CD4-positive, alpha-beta memory T cell (primary cell): Measurements from ENCODE around the gene ADI1. TPM values are rescaled to one million over a fixed set of nuclear protein-coding genes. Genes with fewer than 3 reads are reported as not detected.

Source experiments
- CTCF ChIA-PET: fragments of 350-600 bp; sonication (Branson Sonifier 250); formaldehyde crosslinking; loops from one replicate; lab custom pipeline; 2021; ENCODE audit warnings: inconsistent platforms; ENCODE audit not compliant: partially characterized antibody; lab: Charles Lee
- POLR2A ChIA-PET: fragments of 350-600 bp; sonication (Branson Sonifier 250); formaldehyde crosslinking; loops from one replicate; lab custom pipeline; 2021; ENCODE audit not compliant: partially characterized antibody; lab: Charles Lee
- DNase-seq, 5 donors: peaks; one replicate each; pipeline versions ENCODE4 v3.0.0 to v3.0.0-alpha.2; 2020 to 2022; ENCODE audit warnings: mixed read lengths in 1 of 5
- H3K27ac ChIP-seq: one replicate; pipeline ENCODE4 v1.7.0; 2013; ENCODE audit warnings: low read depth, low read length
- H3K27me3 ChIP-seq: 2 replicates; pipeline ENCODE4 v1.7.0; 2013; ENCODE audit warnings: mild to moderate bottlenecking, low read length, moderate library complexity; ENCODE audit not compliant: insufficient read depth
- H3K36me3 ChIP-seq: 2 replicates; pipeline ENCODE4 v1.7.0; 2013; ENCODE audit warnings: mild to moderate bottlenecking, low read length, moderate library complexity; ENCODE audit not compliant: insufficient read depth
- H3K4me1 ChIP-seq: 2 replicates; pipeline ENCODE4 v1.7.0; 2013; ENCODE audit warnings: mild to moderate bottlenecking, low read length, moderate library complexity; ENCODE audit not compliant: insufficient read depth
- H3K4me3 ChIP-seq, 2 donors: one replicate each; pipeline ENCODE4 v1.7.0; 2013; ENCODE audit warnings: low read length in 2 of 2, mild to moderate bottlenecking in 1 of 2
- H3K9me3 ChIP-seq, 2 donors: one replicate each; pipeline ENCODE4 v1.7.0; 2013; ENCODE audit warnings: low read length in 2 of 2, control low read depth in 1 of 2; ENCODE audit not compliant: control insufficient read depth in 1 of 2
- H3K27ac Mint-ChIP-seq, 7 donors: one replicate each; pipeline ENCODE4 v1.8.0; 2020 to 2021; ENCODE audit warnings: mixed read lengths in 7 of 7, mild to moderate bottlenecking in 6 of 7, inconsistent platforms in 3 of 7, moderate library complexity in 3 of 7
- H3K27me3 Mint-ChIP-seq, 2 donors: one replicate each; pipeline ENCODE4 v1.8.0; 2020 to 2021; ENCODE audit warnings: mixed read lengths in 2 of 2
- H3K36me3 Mint-ChIP-seq, 2 donors: one replicate each; pipeline ENCODE4 v1.8.0; 2020 to 2021; ENCODE audit warnings: mixed read lengths in 2 of 2, inconsistent platforms in 1 of 2, mild to moderate bottlenecking in 1 of 2
- H3K4me1 Mint-ChIP-seq, 4 donors: one replicate each; pipeline ENCODE4 v1.8.0; 2020 to 2021; ENCODE audit warnings: mixed read lengths in 4 of 4, mild to moderate bottlenecking in 1 of 4
- H3K4me3 Mint-ChIP-seq, 8 donors: one replicate each; pipeline ENCODE4 v1.8.0; 2020 to 2021; ENCODE audit warnings: mixed read lengths in 8 of 8, mild to moderate bottlenecking in 7 of 8, moderate library complexity in 6 of 8, inconsistent platforms in 3 of 8
- H3K9me3 Mint-ChIP-seq, 8 donors: one replicate each; pipeline ENCODE4 v1.8.0; 2020 to 2021; ENCODE audit warnings: mixed read lengths in 8 of 8, mild to moderate bottlenecking in 5 of 8, inconsistent platforms in 3 of 8, moderate library complexity in 1 of 8
- intact Hi-C: fragments of 100-400 bp; cut with micrococcal nuclease; formaldehyde crosslinking; loops from one replicate; pipeline ENCODE4 v1.15.1; 2023
- polyA plus RNA-seq, 2 donors: library from polyadenylated mRNA; unstranded; fragments of 300-500 nt; fragmentation: Illumina TruSeq; gene quantifications; one replicate each; pipeline ENCODE4 v1.2.3, GENCODE V29; 2021
- total RNA-seq, 2 experiments: library from RNA; stranded (reverse); gene quantifications; one replicate each; pipeline ENCODE4 v1.2.3, GENCODE V29; 2021

Gene ADI1
- total and polyA plus RNA-seq, 4 experiments from 2014 or later: 32.3 to 115 (median 44.4) TPM

GRCh38 chr2:3481011-3481400 is 38.3 kb downstream of the ADI1 start:
- ChIA-PET CTCF (interaction anchor here (0.9 to 1.4 kb wide), 2 partner anchors 19 to 171 kb away, joined by 3 read pairs; no protein-coding TSS in a partner anchor), POLR2A (no interaction called here)
- Histone ChIP-seq H3K4me1 (no peaks in the 10 kb centered on the region), H3K4me3 (no peak overlapping the region), H3K36me3 (peaks cover 6% of the 10 kb centered on the region), H3K9me3 (no peaks in the 10 kb centered on the region), H3K27ac (no peak overlapping the region), H3K27me3 (no peaks in the 10 kb centered on the region)
- Mint-ChIP-seq H3K4me1 (peaks cover 0 to 6% (median 3%) of the 10 kb centered on the region in 4 donors), H3K27ac (peak overlapping the region in 2 of 7 donors; percentile 29 to 83), H3K27me3 (no peaks in the 10 kb centered on the region), H3K9me3 (peaks cover 0 to 1% (median 0%) of the 10 kb centered on the region in 8 donors), H3K36me3 (peaks cover 29 to 50% of the 10 kb centered on the region in 2 donors), H3K4me3 (no peak overlapping the region)
- no peak for DNase-seq
- intact Hi-C loops: no loop called here

- H3K4me1 ChIP-seq: no peaks in the 10 kb centered on the region
- no peak overlapping the region for H3K4me3 Mint-ChIP-seq
- CTCF ChIA-PET: interaction anchor here (0.9 to 1.4 kb wide), 2 partner anchors 18 to 171 kb away, joined by 3 read pairs; no protein-coding TSS in a partner anchor
- peak overlapping the region in 5 of 7 donors; percentile 48 to 83 (median 76) for H3K27ac Mint-ChIP-seq
- intact Hi-C loops: no loop called here
- H3K27me3 Mint-ChIP-seq: no peaks in the 10 kb centered on the region
- H3K36me3 Mint-ChIP-seq: peaks cover 31 to 46% of the 10 kb centered on the region in 2 donors
- no peaks in the 10 kb centered on the region for H3K27me3 ChIP-seq
- H3K36me3 ChIP-seq: peaks cover 6% of the 10 kb centered on the region
- no peak overlapping the region for H3K27ac ChIP-seq
- no peaks in the 10 kb centered on the region for H3K9me3 ChIP-seq
- H3K9me3 Mint-ChIP-seq: peaks cover 0 to 1% (median 0%) of the 10 kb centered on the region in 8 donors
- POLR2A ChIA-PET: no interaction called here
- no peak overlapping the region for H3K4me3 ChIP-seq
- peaks cover 0 to 6% (median 3%) of the 10 kb centered on the region in 4 donors for H3K4me1 Mint-ChIP-seq
- no peak for DNase-seq
Observed at GRCh38 chr2:3480352-3481010, 38.9 kb downstream of the ADI1 start.

GRCh38 chr2:3479430-3480320 is 39.7 kb downstream of the ADI1 start:
- peaks cover 8% of the 10 kb centered on the region for H3K36me3 ChIP-seq
- POLR2A ChIA-PET: no interaction called here
- H3K9me3 Mint-ChIP-seq: no peaks in the 10 kb centered on the region
- H3K4me3 ChIP-seq: no peak overlapping the region
- H3K27ac Mint-ChIP-seq: peak overlapping the region in 6 of 7 donors; percentile 18 to 77 (median 72)
- no peak overlapping the region for H3K4me3 Mint-ChIP-seq
- peaks cover 0 to 6% (median 3%) of the 10 kb centered on the region in 4 donors for H3K4me1 Mint-ChIP-seq
- CTCF ChIA-PET: interaction anchor here (1.0 kb wide), 1 partner anchor 56 kb away, joined by 3 read pairs; no protein-coding TSS in a partner anchor
- no peak overlapping the region for H3K27ac ChIP-seq
- intact Hi-C loops: no loop called here
- H3K4me1 ChIP-seq: no peaks in the 10 kb centered on the region
- no peaks in the 10 kb centered on the region for H3K9me3 ChIP-seq
- peaks cover 31 to 44% of the 10 kb centered on the region in 2 donors for H3K36me3 Mint-ChIP-seq
- no peak for DNase-seq
- no peaks in the 10 kb centered on the region for H3K27me3 ChIP-seq
- H3K27me3 Mint-ChIP-seq: no peaks in the 10 kb centered on the region

GRCh38 chr2:3478846-3479385 is 40.4 kb downstream of the ADI1 start:
- intact Hi-C loops: no loop called here
- peak overlapping the region in 1 of 7 donors; percentile 18 for H3K27ac Mint-ChIP-seq
- Histone ChIP-seq H3K4me1 (no peaks in the 10 kb centered on the region), H3K27me3 (no peaks in the 10 kb centered on the region), H3K4me3 (no peak overlapping the region), H3K9me3 (no peaks in the 10 kb centered on the region), H3K27ac (no peak overlapping the region), H3K36me3 (peaks cover 12% of the 10 kb centered on the region)
- POLR2A ChIA-PET: interaction anchor here (0.5 kb wide), 1 partner anchor 68 kb away, joined by 3 read pairs; no protein-coding TSS in a partner anchor
- peaks cover 35 to 46% of the 10 kb centered on the region in 2 donors for H3K36me3 Mint-ChIP-seq
- H3K4me1 Mint-ChIP-seq: peaks cover 0 to 6% (median 2%) of the 10 kb centered on the region in 4 donors
- no peak for DNase-seq
- H3K4me3 Mint-ChIP-seq: no peak overlapping the region
- no peaks in the 10 kb centered on the region for H3K27me3 Mint-ChIP-seq
- CTCF ChIA-PET: interaction anchor here (1.0 kb wide), 2 partner anchors 14 to 55 kb away, joined by 3 read pairs; no protein-coding TSS in a partner anchor
- no peaks in the 10 kb centered on the region for H3K9me3 Mint-ChIP-seq

- no peaks in the 10 kb centered on the region for H3K9me3 Mint-ChIP-seq
- Histone ChIP-seq H3K9me3 (no peaks in the 10 kb centered on the region), H3K36me3 (peaks cover 24% of the 10 kb centered on the region), H3K4me1 (no peaks in the 10 kb centered on the region), H3K27ac (no peak overlapping the region), H3K27me3 (no peaks in the 10 kb centered on the region), H3K4me3 (no peak overlapping the region)
- no peaks in the 10 kb centered on the region for H3K27me3 Mint-ChIP-seq
- no peak for DNase-seq
- H3K4me3 Mint-ChIP-seq: no peak overlapping the region
- H3K36me3 Mint-ChIP-seq: peaks cover 48 to 58% of the 10 kb centered on the region in 2 donors
- POLR2A ChIA-PET: no interaction called here
- intact Hi-C loops: no loop called here
- CTCF ChIA-PET: no interaction called here
- H3K27ac Mint-ChIP-seq: peak overlapping the region in 1 of 7 donors; percentile 42
- H3K4me1 Mint-ChIP-seq: peaks cover 0 to 6% (median 2%) of the 10 kb centered on the region in 4 donors
Observed at GRCh38 chr2:3476985-3477327, 42.4 kb downstream of the ADI1 start.

GRCh38 chr2:3476321-3476984 is 42.9 kb downstream of the ADI1 start:
- H3K9me3 ChIP-seq: no peaks in the 10 kb centered on the region
- Mint-ChIP-seq H3K27ac (no peak overlapping the region), H3K4me3 (no peak overlapping the region), H3K36me3 (peaks cover 48 to 62% of the 10 kb centered on the region in 2 donors), H3K9me3 (no peaks in the 10 kb centered on the region), H3K27me3 (no peaks in the 10 kb centered on the region), H3K4me1 (peaks cover 0 to 6% (median 2%) of the 10 kb centered on the region in 4 donors)
- intact Hi-C loops: no loop called here
- DNase-seq: no peak
- peaks cover 25% of the 10 kb centered on the region for H3K36me3 ChIP-seq
- H3K27me3 ChIP-seq: no peaks in the 10 kb centered on the region
- H3K4me3 ChIP-seq: no peak overlapping the region
- POLR2A ChIA-PET: no interaction called here
- no peaks in the 10 kb centered on the region for H3K4me1 ChIP-seq
- CTCF ChIA-PET: interaction anchor here (0.9 kb wide), 1 partner anchor 52 kb away, joined by 3 read pairs; no protein-coding TSS in a partner anchor
- no peak overlapping the region for H3K27ac ChIP-seq
